ENCODE results near the gene LYVE1. TPM values are rescaled to one million over a fixed set of nuclear protein-coding genes. Genes with fewer than 3 reads are reported as not detected.

Gene LYVE1
- total and polyA plus RNA-seq, 2 donors, result 4.1 to 16.1 TPM

- Histone ChIP-seq H3K4me1 (ENCODE audit: control insufficient read depth in 2 of 2, insufficient read depth in 2 of 2, low read length in 2 of 2) (peaks cover 6 to 9% of the 10 kb centered on the region in 2 donors), H3K27me3 (ENCODE audit: control insufficient read depth in 2 of 2, insufficient read depth in 1 of 2, low read length in 1 of 2) (no peaks in the 10 kb centered on the region), H3K27ac (ENCODE audit: low read depth in 1 of 2, low read length in 1 of 2) (peak overlapping the region in 1 of 2 donors; percentile 27), H3K4me3 (ENCODE audit: low read length in 2 of 2) (no peak overlapping the region), H3K9me3 (ENCODE audit: control insufficient read depth in 2 of 2, insufficient read depth in 1 of 2, low read length in 1 of 2) (no peaks in the 10 kb centered on the region), H3K36me3 (ENCODE audit: control insufficient read depth in 2 of 2, insufficient read depth in 2 of 2, low read length in 1 of 2) (peaks cover 12 to 41% of the 10 kb centered on the region in 2 donors)
- DNase-seq (ENCODE audit: low read depth in 6 of 9, low spot score in 9 of 9), result peak in 1 of 9 donors; percentile 31
- WGBS, result 94% methylated on average over 6 of the region's 6 CpGs
These were observed 41.2 kb downstream of the LYVE1 start for GRCh38 chr11:10526974-10527918.

- peak overlapping the region in 1 of 2 donors; percentile 7 for H3K27ac ChIP-seq (ENCODE audit: low read depth in 1 of 2, low read length in 1 of 2)
These were observed 44.0 kb downstream of the LYVE1 start for GRCh38 chr11:10524471-10524870.

GRCh38 chr11:10522921-10523320 is 45.5 kb downstream of the LYVE1 start:
- H3K36me3 ChIP-seq (ENCODE audit: control insufficient read depth in 2 of 2, insufficient read depth in 2 of 2, low read length in 1 of 2), result peaks cover 13 to 40% of the 10 kb centered on the region in 2 donors
- WGBS, result 6% methylated on average over 2 of the region's 2 CpGs
- H3K27ac ChIP-seq (ENCODE audit: low read depth in 1 of 2, low read length in 1 of 2), result peak overlapping the region; percentile 84 to 89

More at GRCh38 chr11:10524471-10524870, 44.0 kb downstream of the LYVE1 start:
- Histone ChIP-seq H3K27me3 (ENCODE audit: control insufficient read depth in 2 of 2, insufficient read depth in 1 of 2, low read length in 1 of 2) (no peaks in the 10 kb centered on the region), H3K4me1 (ENCODE audit: control insufficient read depth in 2 of 2, insufficient read depth in 2 of 2, low read length in 2 of 2) (peaks cover 11 to 12% of the 10 kb centered on the region in 2 donors), H3K36me3 (ENCODE audit: control insufficient read depth in 2 of 2, insufficient read depth in 2 of 2, low read length in 1 of 2) (peaks cover 20 to 47% of the 10 kb centered on the region in 2 donors), H3K9me3 (ENCODE audit: control insufficient read depth in 2 of 2, insufficient read depth in 1 of 2, low read length in 1 of 2) (no peaks in the 10 kb centered on the region), H3K4me3 (ENCODE audit: low read length in 2 of 2) (no peak overlapping the region)
- no peak for DNase-seq (ENCODE audit: low read depth in 6 of 9, low spot score in 9 of 9)
- 89% methylated on average over 1 of the region's 1 CpG for WGBS

GRCh38 chr11:10522276-10522675 is 46.2 kb downstream of the LYVE1 start:
- H3K4me1 ChIP-seq (ENCODE audit: control insufficient read depth in 2 of 2, insufficient read depth in 2 of 2, low read length in 2 of 2), result peaks cover 11 to 12% of the 10 kb centered on the region in 2 donors
- H3K36me3 ChIP-seq (ENCODE audit: control insufficient read depth in 2 of 2, insufficient read depth in 2 of 2, low read length in 1 of 2), result peaks cover 8 to 35% of the 10 kb centered on the region in 2 donors
- H3K27ac ChIP-seq (ENCODE audit: low read depth in 1 of 2, low read length in 1 of 2), result peak overlapping the region; percentile 33 to 89
- 60% methylated on average over 1 of the region's 1 CpG for WGBS
- DNase-seq (ENCODE audit: low read depth in 6 of 9, low spot score in 9 of 9), result no peak
- H3K27me3 ChIP-seq (ENCODE audit: control insufficient read depth in 2 of 2, insufficient read depth in 1 of 2, low read length in 1 of 2), result no peaks in the 10 kb centered on the region
- H3K4me3 ChIP-seq (ENCODE audit: low read length in 2 of 2), result no peak overlapping the region
- no peaks in the 10 kb centered on the region for H3K9me3 ChIP-seq (ENCODE audit: control insufficient read depth in 2 of 2, insufficient read depth in 1 of 2, low read length in 1 of 2)

More at GRCh38 chr11:10522921-10523320, 45.5 kb downstream of the LYVE1 start:
- peaks cover 11 to 12% of the 10 kb centered on the region in 2 donors for H3K4me1 ChIP-seq (ENCODE audit: control insufficient read depth in 2 of 2, insufficient read depth in 2 of 2, low read length in 2 of 2)
- H3K27me3 ChIP-seq (ENCODE audit: control insufficient read depth in 2 of 2, insufficient read depth in 1 of 2, low read length in 1 of 2), result no peaks in the 10 kb centered on the region
- peak; percentile 46 to 92 (median 76) for DNase-seq (ENCODE audit: low read depth in 6 of 9, low spot score in 9 of 9)
- no peaks in the 10 kb centered on the region for H3K9me3 ChIP-seq (ENCODE audit: control insufficient read depth in 2 of 2, insufficient read depth in 1 of 2, low read length in 1 of 2)
- H3K4me3 ChIP-seq (ENCODE audit: low read length in 2 of 2), result no peak overlapping the region

- Histone ChIP-seq H3K36me3 (ENCODE audit: control insufficient read depth in 2 of 2, insufficient read depth in 2 of 2, low read length in 1 of 2) (peaks cover 13 to 39% of the 10 kb centered on the region in 2 donors), H3K27ac (ENCODE audit: low read depth in 1 of 2, low read length in 1 of 2) (no peak overlapping the region), H3K27me3 (ENCODE audit: control insufficient read depth in 2 of 2, insufficient read depth in 1 of 2, low read length in 1 of 2) (no peaks in the 10 kb centered on the region), H3K4me3 (ENCODE audit: low read length in 2 of 2) (no peak overlapping the region), H3K4me1 (ENCODE audit: control insufficient read depth in 2 of 2, insufficient read depth in 2 of 2, low read length in 2 of 2) (peaks cover 11 to 12% of the 10 kb centered on the region in 2 donors), H3K9me3 (ENCODE audit: control insufficient read depth in 2 of 2, insufficient read depth in 1 of 2, low read length in 1 of 2) (no peaks in the 10 kb centered on the region)
- no peak for DNase-seq (ENCODE audit: low read depth in 6 of 9, low spot score in 9 of 9)
- WGBS, result 96% methylated on average over 2 of the region's 2 CpGs
These were observed 47.9 kb downstream of the LYVE1 start for GRCh38 chr11:10520562-10520961.

- peaks cover 16 to 36% of the 10 kb centered on the region in 2 donors for H3K36me3 ChIP-seq (ENCODE audit: control insufficient read depth in 2 of 2, insufficient read depth in 2 of 2, low read length in 1 of 2)
These were observed 48.8 kb downstream of the LYVE1 start for GRCh38 chr11:10519630-10520029.

GRCh38 chr11:10518891-10519290 is 49.6 kb downstream of the LYVE1 start:
- Histone ChIP-seq H3K36me3 (ENCODE audit: control insufficient read depth in 2 of 2, insufficient read depth in 2 of 2, low read length in 1 of 2) (peaks cover 17 to 31% of the 10 kb centered on the region in 2 donors), H3K9me3 (ENCODE audit: control insufficient read depth in 2 of 2, insufficient read depth in 1 of 2, low read length in 1 of 2) (no peaks in the 10 kb centered on the region), H3K27me3 (ENCODE audit: control insufficient read depth in 2 of 2, insufficient read depth in 1 of 2, low read length in 1 of 2) (no peaks in the 10 kb centered on the region), H3K27ac (ENCODE audit: low read depth in 1 of 2, low read length in 1 of 2) (no peak overlapping the region), H3K4me3 (ENCODE audit: low read length in 2 of 2) (no peak overlapping the region), H3K4me1 (ENCODE audit: control insufficient read depth in 2 of 2, insufficient read depth in 2 of 2, low read length in 2 of 2) (peaks cover 11 to 12% of the 10 kb centered on the region in 2 donors)
- no peak for DNase-seq (ENCODE audit: low read depth in 6 of 9, low spot score in 9 of 9)
- 98% methylated on average over 2 of the region's 2 CpGs for WGBS

More at GRCh38 chr11:10519630-10520029, 48.8 kb downstream of the LYVE1 start:
- Histone ChIP-seq H3K4me3 (ENCODE audit: low read length in 2 of 2) (no peak overlapping the region), H3K27me3 (ENCODE audit: control insufficient read depth in 2 of 2, insufficient read depth in 1 of 2, low read length in 1 of 2) (no peaks in the 10 kb centered on the region), H3K27ac (ENCODE audit: low read depth in 1 of 2, low read length in 1 of 2) (no peak overlapping the region), H3K4me1 (ENCODE audit: control insufficient read depth in 2 of 2, insufficient read depth in 2 of 2, low read length in 2 of 2) (peaks cover 11 to 12% of the 10 kb centered on the region in 2 donors), H3K9me3 (ENCODE audit: control insufficient read depth in 2 of 2, insufficient read depth in 1 of 2, low read length in 1 of 2) (no peaks in the 10 kb centered on the region)
- 98% methylated on average over 2 of the region's 2 CpGs for WGBS
- DNase-seq (ENCODE audit: low read depth in 6 of 9, low spot score in 9 of 9), result no peak

- Histone ChIP-seq H3K4me3 (ENCODE audit: low read length in 2 of 2) (no peak overlapping the region), H3K4me1 (ENCODE audit: control insufficient read depth in 2 of 2, insufficient read depth in 2 of 2, low read length in 2 of 2) (peaks cover 10 to 12% of the 10 kb centered on the region in 2 donors), H3K27ac (ENCODE audit: low read depth in 1 of 2, low read length in 1 of 2) (no peak overlapping the region), H3K36me3 (ENCODE audit: control insufficient read depth in 2 of 2, insufficient read depth in 2 of 2, low read length in 1 of 2) (peaks cover 17 to 31% of the 10 kb centered on the region in 2 donors), H3K9me3 (ENCODE audit: control insufficient read depth in 2 of 2, insufficient read depth in 1 of 2, low read length in 1 of 2) (no peaks in the 10 kb centered on the region), H3K27me3 (ENCODE audit: control insufficient read depth in 2 of 2, insufficient read depth in 1 of 2, low read length in 1 of 2) (no peaks in the 10 kb centered on the region)
- DNase-seq (ENCODE audit: low read depth in 6 of 9, low spot score in 9 of 9), result no peak
These were observed 50.3 kb downstream of the LYVE1 start for GRCh38 chr11:10518123-10518522.

GRCh38 chr11:10515418-10515817 is 53.0 kb downstream of the LYVE1 start:
- no peaks in the 10 kb centered on the region for H3K27me3 ChIP-seq (ENCODE audit: control insufficient read depth in 2 of 2, insufficient read depth in 1 of 2, low read length in 1 of 2)
- no peaks in the 10 kb centered on the region for H3K9me3 ChIP-seq (ENCODE audit: control insufficient read depth in 2 of 2, insufficient read depth in 1 of 2, low read length in 1 of 2)
- 98% methylated on average over 3 of the region's 3 CpGs for WGBS
- H3K4me3 ChIP-seq (ENCODE audit: low read length in 2 of 2), result no peak overlapping the region
- no peak for DNase-seq (ENCODE audit: low read depth in 6 of 9, low spot score in 9 of 9)
- H3K27ac ChIP-seq (ENCODE audit: low read depth in 1 of 2, low read length in 1 of 2), result no peak overlapping the region
- peaks cover 23 to 27% of the 10 kb centered on the region in 2 donors for H3K36me3 ChIP-seq (ENCODE audit: control insufficient read depth in 2 of 2, insufficient read depth in 2 of 2, low read length in 1 of 2)
- no peaks in the 10 kb centered on the region for H3K4me1 ChIP-seq (ENCODE audit: control insufficient read depth in 2 of 2, insufficient read depth in 2 of 2, low read length in 2 of 2)
